ENCODE results near the gene ELK4.

Gene ELK4

GRCh38 chr1:205626216-205626615 lies 5.6 kb downstream of the ELK4 start:
- no peak for DNase-seq

- no peak for DNase-seq
These were observed 8.2 kb downstream of the ELK4 start for GRCh38 chr1:205623646-205624045.

DNA sequence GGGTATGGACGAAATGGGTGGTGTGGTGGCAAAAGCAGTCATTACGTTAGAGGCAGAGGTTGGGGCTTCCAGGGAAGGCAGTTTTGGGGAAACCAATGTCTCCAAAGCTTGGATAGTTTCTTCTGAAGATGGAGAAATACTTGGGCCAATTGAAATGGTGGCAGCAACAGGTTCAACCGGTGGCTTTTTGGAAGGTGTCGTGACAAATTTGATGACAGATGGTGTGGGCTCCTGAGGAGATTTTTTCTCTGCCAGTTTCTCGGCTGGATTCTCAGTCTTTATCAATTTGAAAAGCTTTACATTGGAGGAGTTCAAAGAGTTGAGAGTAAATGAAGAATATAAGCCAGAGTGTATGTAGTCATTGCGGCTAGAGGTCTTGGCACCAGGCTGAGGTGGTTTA lies 11.5 kb downstream of the ELK4 start:
- DNase-seq: no peak

- no peak for DNase-seq
These were observed 12.4 kb downstream of the ELK4 start for GRCh38 chr1:205619376-205619775.

DNA sequence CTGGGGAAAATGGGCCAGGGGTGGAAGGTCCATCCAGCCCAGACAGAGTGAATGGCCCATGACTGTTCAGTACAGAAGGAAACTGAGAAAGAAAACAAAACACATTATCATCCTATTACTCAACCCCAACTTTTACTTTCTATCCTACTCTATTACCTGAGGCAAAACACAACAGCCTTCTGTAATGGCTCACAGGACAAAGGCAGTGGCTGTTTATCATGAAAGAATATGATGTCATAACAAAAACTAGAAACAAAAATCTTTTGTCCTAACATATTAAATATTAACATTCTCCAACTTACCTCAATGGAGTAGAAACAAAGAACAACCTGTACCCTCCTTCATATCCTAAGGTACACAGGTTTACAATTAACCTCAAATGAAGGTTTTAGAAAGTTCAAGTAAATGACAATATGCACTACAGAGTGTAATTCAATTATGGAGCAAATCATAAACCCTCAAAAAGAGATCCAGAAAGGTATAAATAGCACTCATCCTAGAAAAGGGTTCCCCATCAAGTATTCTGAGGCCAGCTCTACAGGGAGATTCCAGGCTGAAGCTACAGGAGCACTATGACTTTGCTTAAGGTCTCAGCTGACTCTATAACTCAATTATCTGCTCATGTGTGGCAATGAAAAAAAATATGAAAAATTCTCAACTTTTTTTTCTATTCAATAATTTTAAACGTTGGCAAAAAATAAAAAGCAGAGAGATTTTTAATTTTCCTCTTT lies 15.1 kb downstream of the ELK4 start:
- no peak for DNase-seq

DNA sequence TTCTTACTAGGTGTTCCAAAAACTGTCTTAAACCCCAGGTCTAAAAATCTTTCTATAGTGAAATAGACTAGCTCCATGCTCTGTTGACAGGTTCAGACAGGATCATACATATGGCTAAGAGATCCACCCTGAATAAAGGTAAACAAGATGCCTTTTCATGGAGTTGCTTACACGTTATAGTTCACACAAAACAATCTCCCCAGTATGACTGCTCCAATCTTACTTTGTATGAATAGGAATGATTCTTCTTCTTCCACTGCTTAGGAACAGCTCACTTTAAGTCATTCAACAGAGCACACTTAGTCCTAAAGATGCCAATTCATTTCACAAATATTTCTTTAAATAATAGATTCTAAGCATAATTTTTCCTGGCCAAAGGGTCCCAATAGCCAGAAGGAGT lies 16.0 kb downstream of the ELK4 start:
- no peak for DNase-seq

- no peak for DNase-seq
These were observed 17.9 kb downstream of the ELK4 start for GRCh38 chr1:205613854-205614412.

DNA sequence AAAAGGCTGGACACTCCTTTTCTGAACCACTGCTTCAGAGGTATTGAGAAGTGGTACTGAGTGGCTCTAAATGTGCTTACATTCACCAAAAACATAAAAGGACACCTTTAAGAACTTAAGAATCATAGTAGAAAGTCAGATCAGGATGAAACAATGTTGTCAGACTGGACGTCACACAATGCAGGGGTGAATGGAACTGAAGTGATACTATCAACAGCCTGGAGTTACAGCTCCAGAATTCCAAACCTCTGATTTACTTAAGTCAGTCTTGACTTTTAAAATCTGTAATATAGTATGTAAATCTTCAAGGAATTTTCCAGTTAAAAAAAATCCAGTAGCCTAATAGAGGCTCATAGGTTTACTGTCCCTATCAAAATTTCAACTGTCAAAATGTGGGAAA lies 19.3 kb downstream of the ELK4 start:
- DNase-seq: no peak

- DNase-seq: no peak
These were observed 19.7 kb downstream of the ELK4 start for GRCh38 chr1:205612104-205612503.

GRCh38 chr1:205610901-205611466 lies 20.8 kb downstream of the ELK4 start:
- DNase-seq: no peak

GRCh38 chr1:205610036-205610435 lies 21.8 kb downstream of the ELK4 start:
- no peak for DNase-seq

DNA sequence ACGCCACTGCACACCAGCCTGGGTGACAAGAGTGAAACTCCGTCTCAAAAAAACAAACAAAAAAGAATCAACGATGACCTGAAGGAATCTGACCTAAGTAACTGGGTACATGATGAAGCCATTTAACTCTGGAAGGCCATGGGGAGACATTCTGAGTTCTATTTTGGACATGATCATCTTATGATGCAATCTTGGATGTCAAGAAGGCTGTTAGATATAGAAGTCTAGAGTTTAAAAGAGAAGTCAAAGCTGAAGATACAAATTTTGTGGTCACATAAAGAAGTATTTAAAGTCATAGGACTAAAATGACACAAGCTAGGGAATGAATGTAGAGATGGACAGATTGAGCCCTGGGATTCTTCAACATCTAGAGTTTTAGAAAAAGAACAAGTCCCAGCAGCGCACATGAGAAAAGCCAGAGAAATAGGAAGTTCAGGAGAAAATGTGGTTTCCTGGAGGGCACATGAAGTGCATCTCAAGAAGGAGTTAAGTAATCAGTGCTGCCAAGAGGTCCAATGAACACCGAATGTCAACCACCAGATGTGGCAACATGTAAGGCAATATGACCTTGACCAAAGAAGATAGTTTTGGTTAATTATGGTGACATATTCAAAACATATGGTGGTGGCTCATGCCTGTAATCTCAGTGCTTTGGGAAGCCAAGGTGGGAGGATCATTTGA lies 26.8 kb downstream of the ELK4 start:
- DNase-seq: no peak

DNA sequence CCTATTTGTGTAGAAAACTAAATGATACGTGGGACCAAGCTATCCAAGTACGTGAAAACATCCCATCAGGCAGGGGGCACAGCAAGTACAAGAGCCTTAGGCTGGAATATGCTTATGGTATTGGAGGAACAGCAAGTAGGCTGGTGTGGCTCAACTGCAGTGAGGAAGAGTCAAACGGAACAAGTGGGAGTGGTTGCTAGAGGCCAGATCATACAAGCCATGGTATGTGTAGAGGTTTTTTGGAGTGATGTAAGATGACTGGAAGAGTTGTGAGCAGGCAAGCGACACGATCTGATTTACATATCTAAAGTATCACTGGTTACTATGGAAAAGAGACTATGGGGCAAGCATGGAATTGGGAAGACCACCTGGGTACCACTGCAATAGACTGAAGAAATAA lies 27.8 kb downstream of the ELK4 start:
- DNase-seq: no peak

- DNase-seq: no peak
These were observed 30.6 kb downstream of the ELK4 start for GRCh38 chr1:205601205-205601604.

DNA sequence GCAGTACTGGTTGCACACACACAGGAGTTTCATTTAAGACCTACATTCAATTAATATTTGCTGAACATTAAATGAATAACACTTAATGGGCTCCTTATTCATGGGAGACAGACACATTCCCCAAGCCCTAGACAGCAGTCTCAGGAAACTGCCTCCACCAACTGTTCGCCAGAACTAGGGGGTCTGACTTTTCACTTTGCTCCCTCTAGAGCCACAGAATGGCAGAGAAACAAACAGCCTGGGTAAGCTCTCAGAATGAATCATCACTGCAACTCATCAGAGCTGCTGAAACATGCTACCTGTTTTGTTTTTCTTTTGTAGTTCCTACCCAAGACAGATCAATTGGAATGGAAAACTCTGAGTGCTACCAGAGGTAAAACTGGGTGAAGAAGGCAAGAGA lies 31.7 kb downstream of the ELK4 start:
- DNase-seq: no peak

- no peak for DNase-seq
These were observed 32.2 kb downstream of the ELK4 start for GRCh38 chr1:205599669-205600042.

DNA sequence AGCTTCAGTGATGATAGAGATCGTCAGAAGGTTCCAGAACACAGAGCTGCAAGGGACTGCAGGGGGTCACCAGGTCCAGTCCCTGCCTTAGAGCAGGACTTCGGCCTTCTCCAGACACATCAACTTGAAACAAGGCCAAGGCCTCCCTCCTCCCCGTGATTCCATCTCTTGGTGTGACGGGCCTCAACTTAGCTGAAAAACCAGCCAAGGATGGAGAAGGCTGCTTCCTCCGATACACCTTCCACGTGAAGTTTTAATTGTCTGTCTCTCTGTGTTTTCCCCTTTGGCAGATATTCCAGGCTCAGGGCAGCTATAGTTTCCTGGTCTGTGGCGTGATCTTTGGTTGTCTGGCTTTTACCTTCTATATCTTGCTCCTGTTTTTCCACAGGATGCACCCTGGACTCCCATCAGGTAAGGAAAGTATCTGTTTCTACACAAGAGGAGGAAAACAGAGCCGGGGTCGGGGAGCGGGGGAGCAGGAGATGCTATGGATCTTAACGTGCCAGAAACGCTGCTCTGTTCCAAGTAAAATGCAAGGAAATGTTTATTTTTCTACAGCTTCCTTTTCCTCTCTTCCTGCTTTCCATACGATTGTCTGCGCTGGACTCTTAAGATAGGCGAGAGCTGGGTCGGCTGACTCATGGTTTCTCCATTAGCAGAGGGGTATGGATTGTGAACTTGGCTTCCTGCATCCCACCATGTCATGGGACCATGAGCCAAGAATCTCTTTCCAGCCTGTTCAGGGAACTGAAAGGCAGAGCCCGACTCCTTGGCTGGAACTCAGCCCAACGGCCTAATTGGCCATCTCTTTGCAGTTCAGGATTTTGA lies 32.8 kb downstream of the ELK4 start:
- DNase-seq: peak; percentile 86

GRCh38 chr1:205597691-205598314 lies 34.0 kb downstream of the ELK4 start:
- DNase-seq: peak; percentile 91

DNA sequence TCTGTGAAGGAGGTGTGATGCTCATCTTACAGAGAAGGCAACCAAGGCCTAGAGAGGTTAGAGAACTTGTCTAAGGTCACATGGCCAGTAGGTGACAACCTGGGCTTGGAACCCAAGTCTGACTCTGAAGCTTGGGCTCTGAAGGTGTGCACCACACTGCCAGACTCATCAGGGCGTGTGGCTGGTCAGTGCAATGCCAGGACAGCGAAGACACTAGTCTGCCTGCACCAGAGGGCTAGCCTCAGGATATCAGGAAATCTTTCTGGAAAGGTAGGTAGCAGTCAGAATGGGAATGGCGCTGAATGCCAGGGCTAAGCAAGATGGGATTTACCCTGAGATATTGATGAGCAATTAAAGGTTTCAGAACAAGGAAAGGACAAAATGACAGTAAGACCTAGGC lies 34.9 kb downstream of the ELK4 start:
- no peak for DNase-seq

DNA sequence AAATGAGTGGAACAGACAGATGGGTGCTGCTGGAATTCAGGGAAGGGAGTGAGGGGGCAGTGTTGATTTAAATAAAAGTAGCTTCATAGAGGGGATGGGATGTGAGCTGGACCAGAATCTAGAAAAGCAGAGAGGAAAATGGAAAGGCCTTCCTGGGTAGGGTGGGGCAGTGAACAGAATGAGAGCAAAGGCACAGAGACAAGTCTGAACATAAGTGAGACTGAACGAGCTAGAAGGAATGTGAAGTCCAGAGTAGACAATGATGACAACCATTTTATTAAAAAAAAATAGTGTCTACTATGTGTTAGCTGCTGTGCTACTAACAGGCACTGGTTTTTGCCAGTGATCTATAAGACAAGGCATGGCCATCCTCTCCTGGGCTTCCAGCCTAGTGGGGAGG lies 36.0 kb downstream of the ELK4 start:
- no peak for DNase-seq

DNA sequence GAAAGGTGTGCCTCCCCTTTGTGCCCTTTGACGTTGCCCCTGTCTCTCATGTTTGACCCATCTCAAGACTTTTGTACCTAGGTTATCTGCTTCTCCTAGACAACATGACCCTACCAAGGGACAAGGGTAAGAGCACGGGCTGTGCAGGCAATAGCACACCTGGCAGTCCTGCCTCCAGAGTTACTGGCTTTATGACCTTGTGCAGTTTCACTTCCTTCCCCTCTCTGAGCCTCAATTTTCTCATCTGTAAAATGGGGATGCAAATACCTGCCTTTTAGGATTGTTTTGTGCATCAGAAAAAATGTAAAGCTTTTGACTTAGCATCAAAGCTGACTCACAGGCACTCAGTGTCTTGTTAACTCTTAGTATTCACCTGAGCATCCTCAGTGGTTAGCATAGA lies 36.4 kb downstream of the ELK4 start:
- DNase-seq: no peak

DNA sequence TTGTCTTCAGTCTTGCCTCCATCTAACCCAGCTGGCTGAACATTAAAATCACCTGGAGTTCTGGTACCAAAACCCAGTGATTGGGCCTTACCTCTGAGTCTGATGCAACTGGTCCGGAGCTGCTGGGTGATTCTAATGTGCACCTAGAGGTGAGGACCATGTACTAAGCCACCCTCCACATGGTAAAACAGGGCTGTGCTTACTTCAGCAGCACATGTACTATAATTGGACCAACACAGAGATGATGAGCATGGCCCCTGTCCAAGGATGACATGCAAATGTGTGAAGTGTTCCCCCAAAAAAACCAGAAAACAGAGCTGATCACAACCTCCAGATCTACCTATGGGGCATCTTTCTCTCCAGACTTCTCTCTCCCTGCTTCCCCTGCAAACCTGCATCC lies 37.0 kb downstream of the ELK4 start:
- no peak for DNase-seq

GRCh38 chr1:205593967-205594366 lies 37.8 kb downstream of the ELK4 start:
- no peak for DNase-seq

All from right forelimb (tissue), 1 donor.